Stomach (tissue), 4 donors: Measurements from ENCODE around the gene AADAT.

Experiments
- CTCF ChIP-seq, 7 experiments: fragments of 450-650 bp in 4 of 7; fragments of 200-600 bp in 3 of 7; sonication (generic) in 3 of 7; IDR thresholded peaks; one replicate each; pipeline ENCODE4 v1.5.1; 2016 to 2019; ENCODE audit warnings: antibody characterized with exemption in 7 of 7, control low read depth in 2 of 7, mild to moderate bottlenecking in 1 of 7
- EP300 ChIP-seq: sonication (generic); formaldehyde crosslinking; IDR thresholded peaks from one replicate; pipeline ENCODE4 v1.6.1; 2017; ENCODE audit warnings: antibody characterized with exemption
- POLR2A ChIP-seq, 4 donors: fragments of 450-650 bp; IDR thresholded peaks; one replicate each; pipeline ENCODE4 v1.6.1; 2016; ENCODE audit warnings: antibody characterized with exemption in 4 of 4, control low read depth in 2 of 4, mild to moderate bottlenecking in 1 of 4, moderate library complexity in 1 of 4
- POLR2AphosphoS5 ChIP-seq, 3 donors: sonication (generic); formaldehyde crosslinking; IDR thresholded peaks; one replicate each; pipeline ENCODE4 v1.6.1; 2016; ENCODE audit warnings: antibody characterized with exemption in 3 of 3

DNA sequence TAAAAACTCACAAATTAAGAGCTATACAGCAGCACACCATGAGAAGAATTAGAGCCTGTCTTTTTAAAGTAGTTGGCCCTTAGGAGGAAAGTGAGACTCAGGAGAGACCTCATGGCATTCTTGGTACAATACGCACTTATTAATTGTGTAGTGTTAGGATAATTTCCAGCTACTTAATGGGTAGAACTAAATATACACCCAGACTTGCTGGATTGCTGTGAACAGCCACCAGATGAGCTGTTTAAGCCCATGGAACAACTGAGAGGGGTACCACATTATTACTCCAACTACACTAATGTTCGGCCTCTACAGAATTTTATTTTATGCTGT lies 77.2 kb downstream of the AADAT start:
- TF ChIP-seq CTCF (IDR thresholded peaks at IDR 0.05) = no peak
- TF ChIP-seq EP300 = no peak
- no peak for TF ChIP-seq POLR2A (IDR thresholded peaks at IDR 0.05)
- no peak for TF ChIP-seq POLR2AphosphoS5 (IDR thresholded peaks at IDR 0.05)
